ENCODE data around the gene ZNRF3.
A peak's percentile ranks its signal among the peaks of the same experiment; 100 is the strongest.

GRCh38 chr22:29031227-29032011, 148.0 kb downstream of the ZNRF3 start:
- no peak for TF ChIP-seq PRDM4 (tag by site-specific recombination; IDR thresholded peaks at IDR 0.05)
- TF ChIP-seq TCF7L2 (IDR thresholded peaks at IDR 0.05; ENCODE audit: borderline replicate concordance, low read depth, low read length) = no peak
- TF ChIP-seq ZBTB1 (tag by site-specific recombination; IDR thresholded peaks at IDR 0.05) = no peak
- no peak for TF ChIP-seq ZBTB26 (tag by site-specific recombination; optimal IDR thresholded peaks at IDR 0.05)
- TF ChIP-seq ZNF549 (tag by site-specific recombination; IDR thresholded peaks at IDR 0.05) = no peak
- TF ChIP-seq CTCF (tag by site-specific recombination; IDR thresholded peaks at IDR 0.05) = no peak
- TF ChIP-seq ATF2 (tag by site-specific recombination; IDR thresholded peaks at IDR 0.05; ENCODE audit: low read depth) = peak; percentile 79; the same call in 1 of the 2 replicates
